IMR-90 (cell line): ENCODE results near the gene MEGF11. TPM values are rescaled to one million over a fixed set of nuclear protein-coding genes. Genes with fewer than 3 reads are reported as not detected.

Source experiments
- ATAC-seq: fragments of 200-7000 bp; cut with Tn5 transposase; 2 replicates; pipeline ENCODE4 v1.9.1; 2020; ENCODE audit warnings: low read depth, mild to moderate bottlenecking, moderate library complexity
- BruUV-seq: library from RNA; stranded (reverse); fragments of 400-500 nt; replicated peaks from 2 replicates; lab custom pipeline; 2021; lab: Mats Ljungman, UMichigan
- CTCF ChIA-PET: fragments of 300-600 bp; formaldehyde crosslinking; extraction: SDS; loops from one replicate; lab custom pipeline; 2021; ENCODE audit warnings: antibody characterized with exemption; lab: Yijun Ruan, JAX
- POLR2A ChIA-PET: fragments of 300-600 bp; sonication (Branson Sonifier 250); formaldehyde crosslinking; loops from one replicate; lab custom pipeline; 2022; ENCODE audit warnings: antibody characterized with exemption; ENCODE audit not compliant: unreplicated experiment; lab: Charles Lee
- DNase-seq: peaks from one replicate; pipeline ENCODE4 v3.0.0; 2013
- H2AFZ ChIP-seq: replicated peaks from 2 replicates; pipeline ENCODE3; 2013; ENCODE audit warnings: low read length, mild to moderate bottlenecking; ENCODE audit not compliant: poor library complexity
- H2AK5ac ChIP-seq: 2 replicates; pipeline ENCODE4 v1.6.1; 2013; ENCODE audit warnings: low read depth, low read length, inconsistent platforms
- H2AK9ac ChIP-seq: replicated peaks from 2 replicates; pipeline ENCODE3; 2013; ENCODE audit warnings: mild to moderate bottlenecking, low read depth, low read length, moderate library complexity; ENCODE audit not compliant: poor library complexity
- H2BK120ac ChIP-seq: 2 replicates; pipeline ENCODE4 v1.6.1; 2013; ENCODE audit warnings: low read depth, low read length, inconsistent platforms
- H2BK15ac ChIP-seq: 3 replicates; pipeline ENCODE4 v1.6.1; 2013; ENCODE audit warnings: low read depth, low read length, inconsistent platforms
- H2BK20ac ChIP-seq: 2 replicates; pipeline ENCODE4 v1.6.1; 2013; ENCODE audit warnings: low read depth, mild to moderate bottlenecking, inconsistent platforms, low read length, moderate library complexity
- H2BK5ac ChIP-seq: 2 replicates; pipeline ENCODE4 v1.6.1; 2013; ENCODE audit warnings: mild to moderate bottlenecking, low read depth, low read length, inconsistent platforms; ENCODE audit not compliant: poor library complexity, severe bottlenecking
- H3K14ac ChIP-seq: replicated peaks from 2 replicates; pipeline ENCODE4 v1.6.1; 2013; ENCODE audit warnings: low read depth, low read length, inconsistent platforms
- H3K18ac ChIP-seq: 2 replicates; pipeline ENCODE4 v1.6.1; 2013; ENCODE audit warnings: low read depth, low read length, control low read depth
- H3K23ac ChIP-seq: 2 replicates; pipeline ENCODE4 v1.6.1; 2013; ENCODE audit warnings: low read depth, low read length, inconsistent platforms
- H3K27ac ChIP-seq: 2 replicates; pipeline ENCODE4 v1.5.1; 2013; ENCODE audit warnings: mild to moderate bottlenecking, control low read depth, low read length; ENCODE audit not compliant: insufficient read depth
- H3K27me3 ChIP-seq: 2 replicates; pipeline ENCODE4 v1.6.1; 2013; ENCODE audit warnings: low read length; ENCODE audit not compliant: control insufficient read depth, insufficient read depth
- H3K36me3 ChIP-seq: 2 replicates; pipeline ENCODE4 v1.6.1; 2013; ENCODE audit warnings: low read length, mixed read lengths; ENCODE audit not compliant: control insufficient read depth, insufficient read depth
- H3K4ac ChIP-seq: 2 replicates; pipeline ENCODE4 v1.6.1; 2013; ENCODE audit warnings: low read depth, low read length, inconsistent platforms
- H3K4me1 ChIP-seq: 2 replicates; pipeline ENCODE4 v1.6.1; 2013; ENCODE audit warnings: low read length, mixed read lengths; ENCODE audit not compliant: control insufficient read depth, insufficient read depth
- H3K4me2 ChIP-seq: 2 replicates; pipeline ENCODE4 v1.6.1; 2013; ENCODE audit warnings: low read depth, mild to moderate bottlenecking, control low read depth, low read length, moderate library complexity
- H3K4me3 ChIP-seq: 2 replicates; pipeline ENCODE4 v1.5.1; 2013; ENCODE audit warnings: low read depth, mild to moderate bottlenecking, control low read depth, low read length, moderate library complexity; ENCODE audit not compliant: insufficient read depth
- H3K56ac ChIP-seq: 2 replicates; pipeline ENCODE4 v1.6.1; 2013; ENCODE audit warnings: low read length, inconsistent platforms; ENCODE audit not compliant: insufficient read depth; ENCODE audit errors: extremely low read depth
- H3K79me1 ChIP-seq, 2 experiments: 2 replicates each; pipeline ENCODE4 v1.6.1; 2013; ENCODE audit warnings: low read length in 2 of 2, inconsistent platforms in 1 of 2, low read depth in 1 of 2
- H3K9ac ChIP-seq: 2 replicates; pipeline ENCODE4 v1.6.1; 2013; ENCODE audit warnings: low read depth, low read length, control low read depth
- H3K9me1 ChIP-seq: 2 replicates; pipeline ENCODE4 v1.6.1; 2013; ENCODE audit warnings: low read length, inconsistent platforms; ENCODE audit not compliant: insufficient read depth
- H3K9me3 ChIP-seq: 2 replicates; pipeline ENCODE4 v1.6.1; 2013; ENCODE audit warnings: low read length; ENCODE audit not compliant: control insufficient read depth, insufficient read depth
- H4K20me1 ChIP-seq: 2 replicates; pipeline ENCODE4 v1.6.1; 2013; ENCODE audit warnings: low read length, inconsistent platforms; ENCODE audit not compliant: insufficient read depth
- H4K5ac ChIP-seq: 2 replicates; pipeline ENCODE4 v1.6.1; 2013; ENCODE audit warnings: mild to moderate bottlenecking, low read depth, low read length, control low read depth
- H4K8ac ChIP-seq, 2 experiments: 2 replicates each; pipeline ENCODE4 v1.6.1; 2013; ENCODE audit warnings: low read depth in 2 of 2, low read length in 2 of 2, control low read depth in 1 of 2, inconsistent platforms in 1 of 2
- H4K91ac ChIP-seq: 2 replicates; pipeline ENCODE4 v1.6.1; 2013; ENCODE audit warnings: low read depth, low read length, inconsistent platforms; ENCODE audit not compliant: insufficient read depth
- BHLHE40 ChIP-seq: fragments of 150-350 bp; IDR thresholded peaks from 2 replicates; pipeline ENCODE4 v1.6.1; 2016; ENCODE audit warnings: mild to moderate bottlenecking, low read depth, low read length
- CEBPB ChIP-seq: IDR thresholded peaks from 2 replicates; pipeline ENCODE4 v1.6.1; 2012; ENCODE audit warnings: low read depth, low read length, improper control_type of control experiment
- CHD1 ChIP-seq: IDR thresholded peaks from 2 replicates; pipeline ENCODE4 v1.6.1; 2012; ENCODE audit warnings: low read depth, low read length, improper control_type of control experiment
- CTCF ChIP-seq: conservative IDR thresholded peaks from 2 replicates; pipeline ENCODE4 v1.5.1; 2012; ENCODE audit warnings: mild to moderate bottlenecking, low read depth, low read length, improper control_type of control experiment
- ELK1 ChIP-seq: fragments of 150-350 bp; IDR thresholded peaks from 2 replicates; pipeline ENCODE4 v1.6.1; 2016; ENCODE audit warnings: low read depth, mild to moderate bottlenecking, low read length, moderate library complexity, borderline replicate concordance
- FOS ChIP-seq: fragments of 150-350 bp; IDR thresholded peaks from 2 replicates; pipeline ENCODE4 v1.6.1; 2016; ENCODE audit warnings: low read depth, low read length
- MAZ ChIP-seq: IDR thresholded peaks from 2 replicates; pipeline ENCODE4 v1.6.1; 2012; ENCODE audit warnings: low read depth, mild to moderate bottlenecking, low read length, improper control_type of control experiment, moderate library complexity, borderline replicate concordance
- MXI1 ChIP-seq: IDR thresholded peaks from 2 replicates; pipeline ENCODE4 v1.6.1; 2012; ENCODE audit warnings: low read depth, mild to moderate bottlenecking, low read length, moderate library complexity, borderline replicate concordance
- NFE2L2 ChIP-seq: fragments of 150-350 bp; IDR thresholded peaks from 2 replicates; pipeline ENCODE4 v1.6.1; 2016; ENCODE audit warnings: low read depth, mild to moderate bottlenecking, low read length
- POLR2A ChIP-seq: IDR thresholded peaks from 2 replicates; pipeline ENCODE4 v1.6.1; 2012; ENCODE audit warnings: mild to moderate bottlenecking, low read depth, low read length
- RFX5 ChIP-seq: IDR thresholded peaks from 2 replicates; pipeline ENCODE4 v1.8.0; 2012; ENCODE audit warnings: low read depth, mild to moderate bottlenecking, low read length, moderate library complexity
- USF2 ChIP-seq: fragments of 150-350 bp; IDR thresholded peaks from 2 replicates; pipeline ENCODE4 v1.6.1; 2017; ENCODE audit warnings: mild to moderate bottlenecking, antibody characterized with exemption, low read length, low read depth
- WGBS, 2 experiments: methylation state at CpG; one replicate each; pipeline versions ENCODE4 v1.1.5 to v1.1.7; 2013; ENCODE audit warnings: missing lambda C conversion rate in 2 of 2; ENCODE audit not compliant: insufficient read length in 1 of 2; ENCODE audit errors: extremely low coverage in 2 of 2; 5-methylcytosine and 5-hydroxymethylcytosine counted together
- dilution Hi-C: fragments of 300-500 bp; cut with HindIII; formaldehyde crosslinking; loops from one replicate; pipeline ENCODE4 v1.14.3; 2018; ENCODE audit warnings: low sequenced_read_pairs; ENCODE audit not compliant: unreplicated experiment
- in situ Hi-C: fragments of 300-500 bp; cut with MboI; formaldehyde crosslinking; loops from 3 replicates; pipeline ENCODE4 v1.14.3; 2019; ENCODE audit warnings: low sequenced_read_pairs, inconsistent platforms, mixed read lengths
- intact Hi-C: fragments of 100-400 bp; cut with micrococcal nuclease; formaldehyde crosslinking; loops from 2 replicates; pipeline ENCODE4 v1.10.0; 2022
- polyA plus RNA-seq, 3 experiments: library from polyadenylated mRNA; depleted of rRNA; stranded (reverse); fragments of >200 nt; gene quantifications; 2 replicates each; pipeline ENCODE4 v1.2.3, GENCODE V29; 2012; ENCODE audit warnings: low replicate concordance in 1 of 3
- total RNA-seq: library from RNA; depleted of rRNA; stranded (reverse); fragments of >200 nt; gene quantifications from 2 replicates; pipeline ENCODE4 v1.2.3, GENCODE V29; 2012

The MEGF11 gene
- total and polyA plus RNA-seq, 2 of the 4 experiments (the other 2 are of a cell fraction): not detected

- H3K14ac ChIP-seq: no peak overlapping the region
- H4K5ac ChIP-seq: no peak overlapping the region
- no peak overlapping the region for H2BK15ac ChIP-seq
- H2AFZ ChIP-seq: no peak overlapping the region
- in situ Hi-C loops: no loop called here
- no peak overlapping the region for H4K91ac ChIP-seq
- no peak overlapping the region for H3K4ac ChIP-seq
- H2BK120ac ChIP-seq: no peak overlapping the region
- no peak overlapping the region for H2AK5ac ChIP-seq
- H4K8ac ChIP-seq: no peak overlapping the region
- no peak overlapping the region for H2AK9ac ChIP-seq
- H4K20me1 ChIP-seq: no peaks in the 10 kb centered on the region
- no peaks in the 10 kb centered on the region for H3K36me3 ChIP-seq
- no peaks in the 10 kb centered on the region for H3K9me3 ChIP-seq
- dilution Hi-C loops: no loop called here
- ATAC-seq (no peak), DNase-seq (no peak)
- H2BK5ac ChIP-seq: no peak overlapping the region
- no peak overlapping the region for H3K9ac ChIP-seq
- H3K4me1 ChIP-seq: no peaks in the 10 kb centered on the region
- ChIA-PET POLR2A (no interaction called here), CTCF (no interaction called here)
- no peak overlapping the region for H3K23ac ChIP-seq
- no peak overlapping the region for H3K18ac ChIP-seq
- peaks cover 36% of the 10 kb centered on the region for H3K27me3 ChIP-seq
- H3K4me2 ChIP-seq: no peak overlapping the region
- BruUV-seq: no TSS peak
- H3K79me1 ChIP-seq: no peaks in the 10 kb centered on the region
- no peak for TF ChIP-seq MAZ
- TF ChIP-seq USF2: no peak
- no peak for TF ChIP-seq RFX5
- TF ChIP-seq POLR2A: no peak
- no peak for TF ChIP-seq CEBPB
- no peak for TF ChIP-seq CHD1
- TF ChIP-seq BHLHE40: no peak
- TF ChIP-seq CTCF: no peak
- no peak for TF ChIP-seq FOS
- TF ChIP-seq MXI1: no peak
- TF ChIP-seq NFE2L2: no peak
- no peak for TF ChIP-seq ELK1
- H2BK20ac ChIP-seq: no peak overlapping the region
- H3K27ac ChIP-seq: no peak overlapping the region
- no CpG with 5 or more reads among the region's 11 CpGs for WGBS, 2 experiments
- no peak overlapping the region for H3K56ac ChIP-seq
- H3K9me1 ChIP-seq: no peaks in the 10 kb centered on the region; the same call in 1 of the 2 replicates
- H3K4me3 ChIP-seq: no peak overlapping the region
- intact Hi-C loops: no loop called here
Measured at GRCh38 chr15:66019368-66019767, 234.2 kb downstream of the MEGF11 start.
